OCI-LY7 (cell line): Measurements from ENCODE around the gene TMEM229A.

Experiments
- CTCF ChIP-seq: fragments of 200-600 bp; sonication (generic); conservative IDR thresholded peaks from 2 replicates; pipeline ENCODE4 v1.5.1; 2014; ENCODE audit warnings: mild to moderate bottlenecking, antibody characterized with exemption, low read length, moderate library complexity, mixed read lengths
- EZH2phosphoT487 ChIP-seq: fragments of 200-600 bp; sonication (generic); IDR thresholded peaks from 2 replicates; pipeline ENCODE4 v1.6.1; 2018; ENCODE audit warnings: low read depth, borderline replicate concordance, mild to moderate bottlenecking, mixed run types, antibody characterized with exemption, low read length, moderate library complexity, mixed read lengths

DNA sequence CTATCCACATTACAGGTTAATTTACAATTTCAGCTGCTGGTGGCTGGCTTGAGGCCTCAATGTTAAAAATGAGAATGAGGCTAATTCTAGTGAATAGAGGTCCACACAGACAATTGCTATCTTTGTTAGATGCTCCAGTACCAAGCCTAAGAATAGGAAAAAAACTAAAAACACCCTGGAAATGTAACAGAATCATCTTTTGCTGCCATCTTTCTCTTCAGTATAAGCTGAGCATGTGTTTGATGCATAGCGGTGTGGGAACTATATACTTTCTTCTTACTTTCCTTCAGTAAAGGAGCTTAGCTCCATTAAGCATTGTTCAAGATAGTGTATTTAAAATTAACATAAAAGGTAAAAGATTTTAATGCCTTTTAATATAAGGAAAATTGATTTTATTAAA lies 5.6 kb downstream of the TMEM229A start:
- TF ChIP-seq EZH2phosphoT487 (no peak), CTCF (no peak)
